ENCODE measurements around the gene PALB2. TPM values are rescaled to one million over a fixed set of nuclear protein-coding genes. Genes with fewer than 3 reads are reported as not detected.

The PALB2 gene
- total and polyA plus RNA-seq, 2 of the 13 experiments (the other 11 are each of a cell fraction or from before 2014, with no cell fraction given) = 12.1 to 40.9 TPM

DNA sequence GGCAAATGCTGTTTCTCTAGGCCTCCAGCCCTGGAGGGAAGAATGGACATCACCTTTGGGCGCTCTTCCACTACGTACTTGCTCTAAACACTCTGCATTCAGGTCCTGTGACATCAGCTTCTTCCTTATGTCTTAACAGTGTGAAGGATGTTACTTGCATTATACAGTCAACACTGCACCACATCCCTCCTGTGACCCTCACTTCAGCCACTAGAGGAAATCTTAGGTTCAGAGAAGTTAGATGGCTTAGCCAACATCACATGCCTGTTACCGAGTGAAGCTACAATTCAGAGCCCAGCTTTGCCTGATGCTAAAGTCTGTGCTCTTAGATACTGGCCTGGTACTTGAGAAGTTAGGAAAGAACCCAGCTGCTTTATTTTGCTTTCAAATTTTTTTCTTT lies 65.3 kb downstream of the PALB2 start:
- TF ChIP-seq FOXO4 (CRISPR knock-in tag; conservative IDR thresholded peaks at IDR 0.05) = 0 out of 2 replicates have a peak, but pooled peaks have one; percentile 49
- no peak for TF ChIP-seq YY1 (IDR thresholded peaks at IDR 0.05; ENCODE audit: insufficient read depth, insufficient replicate concordance, low read depth, low read length)
- TF ChIP-seq POLR2AphosphoS5 (IDR thresholded peaks at IDR 0.05; ENCODE audit: low read depth, low read length) = 0 out of 2 replicates have a peak, but pooled peaks have one; percentile 3
- H3K27ac ChIP-seq (ENCODE audit: extremely low read length, insufficient read depth, low read length) = no peak overlapping the region
- no peaks in the 10 kb centered on the region for H3K79me2 ChIP-seq (ENCODE audit: insufficient read depth, low read length)
- 0 out of 2 replicates have a peak, but pooled peaks cover 5% of the 10 kb centered on the region for H4K20me1 ChIP-seq (ENCODE audit: insufficient read depth, low read length)
- in situ Hi-C loops (cut with HindIII; ENCODE audit: extremely low pct_ligation_motif_present, low pct_unique_long_range_greater_than_20kb) = no loop called here
- BruUV-seq (replicated peaks) = no TSS peak
- H3K36me3 ChIP-seq (replicated peaks in 1 of 2; ENCODE audit: control insufficient read depth in 1 of 2, insufficient read depth in 2 of 2, low read length in 2 of 2) = peaks cover 46 to 75% of the 10 kb centered on the region in 2 experiments
- H3K4me1 ChIP-seq (ENCODE audit: insufficient read depth, low read length) = no peaks in the 10 kb centered on the region
- H3K4me2 ChIP-seq (ENCODE audit: low read depth, low read length) = no peak overlapping the region
- DNase-seq (ENCODE audit: low spot score) (no peak), ATAC-seq (peak; percentile 46), FAIRE-seq (no peak)
- H2AFZ ChIP-seq (ENCODE audit: low read length) = no peak overlapping the region
- ChIA-PET CTCF (ENCODE audit: low intra/inter-chr PET ratio, low total read pairs) (no interaction called here), POLR2A (no interaction called here)
- H3K4me3 ChIP-seq (replicated peaks in 1 of 3; ENCODE audit: insufficient read depth in 1 of 3, low read depth in 2 of 3, low read length in 3 of 3) = no peak overlapping the region
- intact Hi-C loops (cut with micrococcal nuclease; ENCODE audit: unreplicated experiment) = no loop called here
- no peak overlapping the region for H3K9ac ChIP-seq (ENCODE audit: insufficient read depth, low read depth, low read length)
- 98% methylated on average over 3 of the region's 3 CpGs for WGBS (ENCODE audit: low lambda C conversion rate)
- H3K9me3 ChIP-seq (ENCODE audit: low read length) = no peaks in the 10 kb centered on the region
- no peaks in the 10 kb centered on the region for H3K27me3 ChIP-seq (ENCODE audit: control insufficient read depth in 1 of 2, insufficient read depth in 2 of 2, low read length in 2 of 2)

- no peak overlapping the region for H3K9ac ChIP-seq (ENCODE audit: insufficient read depth, low read depth, low read length)
- no peaks in the 10 kb centered on the region for H3K9me3 ChIP-seq (ENCODE audit: low read length)
- H4K20me1 ChIP-seq (ENCODE audit: insufficient read depth, low read length) = peaks cover 7% of the 10 kb centered on the region; the same call in 1 of the 2 replicates
- intact Hi-C loops (cut with micrococcal nuclease; ENCODE audit: unreplicated experiment) = no loop called here
- DNase-seq (ENCODE audit: low spot score) (no peak), ATAC-seq (no peak), FAIRE-seq (no peak)
- no peak overlapping the region for H3K4me3 ChIP-seq (replicated peaks in 1 of 3; ENCODE audit: insufficient read depth in 1 of 3, low read depth in 2 of 3, low read length in 3 of 3)
- 98% methylated on average over 5 of the region's 5 CpGs for WGBS (ENCODE audit: low lambda C conversion rate)
- POLR2A ChIA-PET = no interaction called here
- H3K4me2 ChIP-seq (ENCODE audit: low read depth, low read length) = no peak overlapping the region
- CTCF ChIA-PET (ENCODE audit: low intra/inter-chr PET ratio, low total read pairs) = no interaction called here
- no TSS peak for BruUV-seq (replicated peaks)
- peaks cover 45 to 79% of the 10 kb centered on the region in 2 experiments for H3K36me3 ChIP-seq (replicated peaks in 1 of 2; ENCODE audit: control insufficient read depth in 1 of 2, insufficient read depth in 2 of 2, low read length in 2 of 2)
- in situ Hi-C loops (cut with HindIII; ENCODE audit: extremely low pct_ligation_motif_present, low pct_unique_long_range_greater_than_20kb) = no loop called here
- no peaks in the 10 kb centered on the region for H3K27me3 ChIP-seq (ENCODE audit: control insufficient read depth in 1 of 2, insufficient read depth in 2 of 2, low read length in 2 of 2)
- H2AFZ ChIP-seq (ENCODE audit: low read length) = no peak overlapping the region
- no peaks in the 10 kb centered on the region for H3K4me1 ChIP-seq (ENCODE audit: insufficient read depth, low read length)
- no peaks in the 10 kb centered on the region for H3K79me2 ChIP-seq (ENCODE audit: insufficient read depth, low read length)
- no peak overlapping the region for H3K27ac ChIP-seq (ENCODE audit: extremely low read length, insufficient read depth, low read length)
- no peak for TF ChIP-seq MAZ (IDR thresholded peaks at IDR 0.05; ENCODE audit: borderline replicate concordance, low read depth, low read length)
- no peak for TF ChIP-seq MAZ (CRISPR knock-in tag; IDR thresholded peaks at IDR 0.05; ENCODE audit: low read depth)
- TF ChIP-seq GATAD2A (CRISPR knock-in tag; IDR thresholded peaks at IDR 0.05) = no peak
- TF ChIP-seq ESRRA (CRISPR knock-in tag; IDR thresholded peaks at IDR 0.05; ENCODE audit: low read depth) = no peak
- TF ChIP-seq ZBTB3 (CRISPR knock-in tag; IDR thresholded peaks at IDR 0.05; ENCODE audit: borderline replicate concordance, low read depth) = no peak
- TF ChIP-seq ZNF761 (CRISPR knock-in tag; conservative IDR thresholded peaks at IDR 0.05) = no peak
- TF ChIP-seq TGIF2 (CRISPR knock-in tag; IDR thresholded peaks at IDR 0.05) = no peak
- TF ChIP-seq, protein P1, sequence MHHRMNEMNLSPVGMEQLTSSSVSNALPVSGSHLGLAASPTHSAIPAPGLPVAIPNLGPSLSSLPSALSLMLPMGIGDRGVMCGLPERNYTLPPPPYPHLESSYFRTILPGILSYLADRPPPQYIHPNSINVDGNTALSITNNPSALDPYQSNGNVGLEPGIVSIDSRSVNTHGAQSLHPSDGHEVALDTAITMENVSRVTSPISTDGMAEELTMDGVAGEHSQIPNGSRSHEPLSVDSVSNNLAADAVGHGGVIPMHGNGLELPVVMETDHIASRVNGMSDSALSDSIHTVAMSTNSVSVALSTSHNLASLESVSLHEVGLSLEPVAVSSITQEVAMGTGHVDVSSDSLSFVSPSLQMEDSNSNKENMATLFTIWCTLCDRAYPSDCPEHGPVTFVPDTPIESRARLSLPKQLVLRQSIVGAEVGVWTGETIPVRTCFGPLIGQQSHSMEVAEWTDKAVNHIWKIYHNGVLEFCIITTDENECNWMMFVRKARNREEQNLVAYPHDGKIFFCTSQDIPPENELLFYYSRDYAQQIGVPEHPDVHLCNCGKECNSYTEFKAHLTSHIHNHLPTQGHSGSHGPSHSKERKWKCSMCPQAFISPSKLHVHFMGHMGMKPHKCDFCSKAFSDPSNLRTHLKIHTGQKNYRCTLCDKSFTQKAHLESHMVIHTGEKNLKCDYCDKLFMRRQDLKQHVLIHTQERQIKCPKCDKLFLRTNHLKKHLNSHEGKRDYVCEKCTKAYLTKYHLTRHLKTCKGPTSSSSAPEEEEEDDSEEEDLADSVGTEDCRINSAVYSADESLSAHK (CRISPR knock-in tag; IDR thresholded peaks at IDR 0.05; ENCODE audit: borderline replicate concordance) = no peak
- no peak for TF ChIP-seq ZNF251 (CRISPR knock-in tag; IDR thresholded peaks at IDR 0.05)
Measured at GRCh38 chr16:23573817-23574216, 67.3 kb downstream of the PALB2 start.

Measured in HepG2 (cell line).